ENCODE results near the gene HSD17B14. TPM values are rescaled to one million over a fixed set of nuclear protein-coding genes. Genes with fewer than 3 reads are reported as not detected.

Gene HSD17B14
- total RNA-seq, 1 donor from 2014 or later, result 65.6 TPM

- peaks cover 2% of the 10 kb centered on the region for H3K27me3 Mint-ChIP-seq (ENCODE audit: unreplicated experiment)
- no peak for DNase-seq (ENCODE audit: low spot score)
- H3K9me3 Mint-ChIP-seq (ENCODE audit: unreplicated experiment), result no peaks in the 10 kb centered on the region
- H3K36me3 Mint-ChIP-seq (ENCODE audit: low read depth, unreplicated experiment), result no peaks in the 10 kb centered on the region
- H3K27ac Mint-ChIP-seq (ENCODE audit: unreplicated experiment), result no peak overlapping the region
- peaks cover 3% of the 10 kb centered on the region for H3K4me1 Mint-ChIP-seq (ENCODE audit: unreplicated experiment)
- no peak for TF ChIP-seq CTCF (IDR thresholded peaks at IDR 0.05; ENCODE audit: unreplicated experiment)
- no peak overlapping the region for H3K4me3 Mint-ChIP-seq (ENCODE audit: unreplicated experiment)
These were observed 5.3 kb upstream of the HSD17B14 start for GRCh38 chr19:48841571-48841970.

GRCh38 chr19:48841047-48841446, 4.8 kb upstream of the HSD17B14 start:
- Mint-ChIP-seq H3K36me3 (ENCODE audit: low read depth, unreplicated experiment) (no peaks in the 10 kb centered on the region), H3K27ac (ENCODE audit: unreplicated experiment) (no peak overlapping the region), H3K9me3 (ENCODE audit: unreplicated experiment) (no peaks in the 10 kb centered on the region), H3K27me3 (ENCODE audit: unreplicated experiment) (peaks cover 2% of the 10 kb centered on the region), H3K4me3 (ENCODE audit: unreplicated experiment) (no peak overlapping the region), H3K4me1 (ENCODE audit: unreplicated experiment) (peaks cover 6% of the 10 kb centered on the region)
- no peak for TF ChIP-seq CTCF (IDR thresholded peaks at IDR 0.05; ENCODE audit: unreplicated experiment)
- no peak for DNase-seq (ENCODE audit: low spot score)

GRCh38 chr19:48837687-48838086, 1.4 kb upstream of the HSD17B14 start:
- no peak for TF ChIP-seq CTCF (IDR thresholded peaks at IDR 0.05; ENCODE audit: unreplicated experiment)
- Mint-ChIP-seq H3K4me1 (ENCODE audit: unreplicated experiment) (peaks cover 23% of the 10 kb centered on the region), H3K27me3 (ENCODE audit: unreplicated experiment) (peaks cover 2% of the 10 kb centered on the region), H3K4me3 (ENCODE audit: unreplicated experiment) (peak overlapping the region; percentile 86), H3K36me3 (ENCODE audit: low read depth, unreplicated experiment) (peaks cover 8% of the 10 kb centered on the region), H3K9me3 (ENCODE audit: unreplicated experiment) (no peaks in the 10 kb centered on the region), H3K27ac (ENCODE audit: unreplicated experiment) (peak overlapping the region; percentile 18)
- no peak for DNase-seq (ENCODE audit: low spot score)

GRCh38 chr19:48837051-48837524, 797 bp upstream of the HSD17B14 start:
- H3K27me3 Mint-ChIP-seq (ENCODE audit: unreplicated experiment), result peaks cover 4% of the 10 kb centered on the region
- peaks cover 27% of the 10 kb centered on the region for H3K4me1 Mint-ChIP-seq (ENCODE audit: unreplicated experiment)
- TF ChIP-seq CTCF (IDR thresholded peaks at IDR 0.05; ENCODE audit: unreplicated experiment), result no peak
- peaks cover 8% of the 10 kb centered on the region for H3K36me3 Mint-ChIP-seq (ENCODE audit: low read depth, unreplicated experiment)
- peak overlapping the region; percentile 97 for H3K4me3 Mint-ChIP-seq (ENCODE audit: unreplicated experiment)
- H3K27ac Mint-ChIP-seq (ENCODE audit: unreplicated experiment), result peak overlapping the region; percentile 91
- H3K9me3 Mint-ChIP-seq (ENCODE audit: unreplicated experiment), result no peaks in the 10 kb centered on the region
- DNase-seq (ENCODE audit: low spot score), result peak; percentile 92

- Mint-ChIP-seq H3K4me3 (ENCODE audit: unreplicated experiment) (peak overlapping the region; percentile 97), H3K27ac (ENCODE audit: unreplicated experiment) (peak overlapping the region; percentile 97), H3K9me3 (ENCODE audit: unreplicated experiment) (no peaks in the 10 kb centered on the region), H3K27me3 (ENCODE audit: unreplicated experiment) (peaks cover 6% of the 10 kb centered on the region), H3K36me3 (ENCODE audit: low read depth, unreplicated experiment) (peaks cover 14% of the 10 kb centered on the region), H3K4me1 (ENCODE audit: unreplicated experiment) (peaks cover 27% of the 10 kb centered on the region)
- TF ChIP-seq CTCF (IDR thresholded peaks at IDR 0.05; ENCODE audit: unreplicated experiment), result peak; percentile 69
- DNase-seq (ENCODE audit: low spot score), result peak; percentile 94
These were observed 580 bp downstream of the HSD17B14 start for GRCh38 chr19:48835734-48836088.

Measured in endothelial cell (in vitro differentiated cells).